Measurements from ENCODE around the gene LRG1. TPM values are rescaled to one million over a fixed set of nuclear protein-coding genes. Genes with fewer than 3 reads are reported as not detected.

Gene LRG1
- total and polyA plus RNA-seq, 4 donors, result 57.8 to 1,122 (median 661) TPM

GRCh38 chr19:4553775-4554174 lies 13.9 kb upstream of the LRG1 start:
- no peak for DNase-seq (ENCODE audit: low spot score)
- no peaks in the 10 kb centered on the region for H3K36me3 ChIP-seq (ENCODE audit: control insufficient read depth in 4 of 4, insufficient read depth in 3 of 4, low read depth in 1 of 4, low read length in 3 of 4)
- no peaks in the 10 kb centered on the region for H3K9me3 ChIP-seq (ENCODE audit: control insufficient read depth in 4 of 4, low read length in 3 of 4)
- no peaks in the 10 kb centered on the region for H3K27me3 ChIP-seq (ENCODE audit: control insufficient read depth in 4 of 4, insufficient read depth in 4 of 4, low read length in 3 of 4)
- peaks cover 0 to 7% (median 3%) of the 10 kb centered on the region in 4 donors for H3K4me1 ChIP-seq (ENCODE audit: control insufficient read depth in 4 of 4, insufficient read depth in 4 of 4, low read length in 3 of 4)
- WGBS, result 61% methylated on average over 3 of the region's 3 CpGs
- TF ChIP-seq RXRA (IDR thresholded peaks at IDR 0.05), result no peak
- no peak for TF ChIP-seq SP1 (IDR thresholded peaks at IDR 0.05)
- no peak for TF ChIP-seq NR2F2 (IDR thresholded peaks at IDR 0.05)
- TF ChIP-seq TAF1 (conservative IDR thresholded peaks at IDR 0.05), result no peak
- TF ChIP-seq FOXA2 (IDR thresholded peaks at IDR 0.05), result no peak
- H3K9ac ChIP-seq (ENCODE audit: low read depth in 1 of 2, low read length in 2 of 2), result no peak overlapping the region
- no peak overlapping the region for H3K4me3 ChIP-seq (ENCODE audit: low read depth in 1 of 3, low read length in 3 of 3)
- no peak overlapping the region for H3K27ac ChIP-seq (ENCODE audit: low read depth in 1 of 2, low read length in 2 of 2)

GRCh38 chr19:4553092-4553695 lies 13.4 kb upstream of the LRG1 start:
- H3K9me3 ChIP-seq (ENCODE audit: control insufficient read depth in 4 of 4, low read length in 3 of 4), result no peaks in the 10 kb centered on the region
- H3K4me1 ChIP-seq (ENCODE audit: control insufficient read depth in 4 of 4, insufficient read depth in 4 of 4, low read length in 3 of 4), result peaks cover 0 to 5% (median 4%) of the 10 kb centered on the region in 4 donors
- H3K27ac ChIP-seq (ENCODE audit: low read depth in 1 of 2, low read length in 2 of 2), result no peak overlapping the region
- H3K27me3 ChIP-seq (ENCODE audit: control insufficient read depth in 4 of 4, insufficient read depth in 4 of 4, low read length in 3 of 4), result no peaks in the 10 kb centered on the region
- DNase-seq (ENCODE audit: low spot score), result no peak
- TF ChIP-seq FOXA2 (IDR thresholded peaks at IDR 0.05) (no peak), RXRA (IDR thresholded peaks at IDR 0.05) (no peak), MAX (IDR thresholded peaks at IDR 0.05) (no peak), EGR1 (IDR thresholded peaks at IDR 0.05; ENCODE audit: low read depth in 2 of 2) (no peak), SP1 (IDR thresholded peaks at IDR 0.05) (no peak)
- no peak overlapping the region for H3K9ac ChIP-seq (ENCODE audit: low read depth in 1 of 2, low read length in 2 of 2)
- H3K36me3 ChIP-seq (ENCODE audit: control insufficient read depth in 4 of 4, insufficient read depth in 3 of 4, low read depth in 1 of 4, low read length in 3 of 4), result no peaks in the 10 kb centered on the region
- no peak overlapping the region for H3K4me3 ChIP-seq (ENCODE audit: low read depth in 1 of 3, low read length in 3 of 3)

- H3K4me1 ChIP-seq (ENCODE audit: control insufficient read depth in 4 of 4, insufficient read depth in 4 of 4, low read length in 3 of 4), result peaks cover under 1 to 8% (median 6%) of the 10 kb centered on the region in 4 donors
- 87% methylated on average over 18 of the region's 18 CpGs for WGBS
- H3K4me3 ChIP-seq (ENCODE audit: low read depth in 1 of 3, low read length in 3 of 3), result no peak overlapping the region
- H3K27me3 ChIP-seq (ENCODE audit: control insufficient read depth in 4 of 4, insufficient read depth in 4 of 4, low read length in 3 of 4), result no peaks in the 10 kb centered on the region
- DNase-seq (ENCODE audit: low spot score), result no peak
- no peaks in the 10 kb centered on the region for H3K9me3 ChIP-seq (ENCODE audit: control insufficient read depth in 4 of 4, low read length in 3 of 4)
- no peak overlapping the region for H3K27ac ChIP-seq (ENCODE audit: low read depth in 1 of 2, low read length in 2 of 2)
- no peaks in the 10 kb centered on the region for H3K36me3 ChIP-seq (ENCODE audit: control insufficient read depth in 4 of 4, insufficient read depth in 3 of 4, low read depth in 1 of 4, low read length in 3 of 4)
- TF ChIP-seq RXRA (IDR thresholded peaks at IDR 0.05) (no peak), JUND (IDR thresholded peaks at IDR 0.05) (no peak), EGR1 (IDR thresholded peaks at IDR 0.05; ENCODE audit: low read depth in 2 of 2) (no peak), RAD21 (IDR thresholded peaks at IDR 0.05) (no peak), SP1 (IDR thresholded peaks at IDR 0.05) (no peak), HNF4A (conservative IDR thresholded peaks at IDR 0.05) (no peak), MAX (IDR thresholded peaks at IDR 0.05) (no peak), FOXA1 (IDR thresholded peaks at IDR 0.05) (no peak), NR2F2 (IDR thresholded peaks at IDR 0.05) (no peak)
- H3K9ac ChIP-seq (ENCODE audit: low read depth in 1 of 2, low read length in 2 of 2), result no peak overlapping the region
These were observed 12.6 kb upstream of the LRG1 start for GRCh38 chr19:4552525-4552819.

- WGBS, result 90% methylated on average over 26 of the region's 26 CpGs
- Histone ChIP-seq H3K4me3 (ENCODE audit: low read depth in 1 of 3, low read length in 3 of 3) (no peak overlapping the region), H3K4me1 (ENCODE audit: control insufficient read depth in 4 of 4, insufficient read depth in 4 of 4, low read length in 3 of 4) (peaks cover 8 to 21% (median 13%) of the 10 kb centered on the region in 4 donors), H3K36me3 (ENCODE audit: control insufficient read depth in 4 of 4, insufficient read depth in 3 of 4, low read depth in 1 of 4, low read length in 3 of 4) (no peaks in the 10 kb centered on the region), H3K9me3 (ENCODE audit: control insufficient read depth in 4 of 4, low read length in 3 of 4) (no peaks in the 10 kb centered on the region), H3K27ac (ENCODE audit: low read depth in 1 of 2, low read length in 2 of 2) (no peak overlapping the region), H3K9ac (ENCODE audit: low read depth in 1 of 2, low read length in 2 of 2) (no peak overlapping the region), H3K27me3 (ENCODE audit: control insufficient read depth in 4 of 4, insufficient read depth in 4 of 4, low read length in 3 of 4) (no peaks in the 10 kb centered on the region)
- DNase-seq (ENCODE audit: low spot score), result no peak
- TF ChIP-seq ZBTB33 (IDR thresholded peaks at IDR 0.05) (no peak), FOXA2 (IDR thresholded peaks at IDR 0.05) (no peak), CTCF (IDR thresholded peaks at IDR 0.05; ENCODE audit: low read depth, low read length, missing input control) (no peak), EGR1 (IDR thresholded peaks at IDR 0.05; ENCODE audit: low read depth in 2 of 2) (no peak), REST (IDR thresholded peaks at IDR 0.05) (no peak), ATF3 (IDR thresholded peaks at IDR 0.05) (no peak)
These were observed 10.7 kb upstream of the LRG1 start for GRCh38 chr19:4550479-4551050.
